NCI-H1092 treated with DMSO at 0.1 percent for 48 hours (cell line): ENCODE results near the gene IL17C.

Experiments used
- DNase-seq: peaks from one replicate; lab custom pipeline; 2025; lab: John Stamatoyannopoulos, UW

IL17C gene

GRCh38 chr16:88645455-88645854 is 7.1 kb downstream of the IL17C start:
- no peak for DNase-seq

DNA sequence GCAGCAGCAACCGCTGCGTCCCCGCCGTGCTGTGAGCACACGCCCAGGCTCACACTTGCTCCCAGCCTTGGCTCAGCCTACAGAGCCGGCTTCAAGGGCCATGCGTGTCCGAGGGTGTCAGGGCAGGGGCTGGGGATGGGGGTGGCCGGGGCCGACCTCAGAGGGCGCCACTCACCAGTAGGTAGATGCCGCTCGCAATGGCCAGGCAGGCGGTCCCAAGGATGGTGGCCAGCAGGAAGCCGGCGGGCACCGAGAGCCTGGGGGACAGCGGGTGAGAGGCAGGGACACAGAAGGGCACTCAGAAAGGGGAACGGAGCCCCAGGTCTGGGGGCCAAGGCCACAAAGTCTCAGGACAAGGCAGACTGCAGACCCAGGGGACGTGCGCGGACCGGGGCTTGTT is 7.6 kb downstream of the IL17C start:
- no peak for DNase-seq

- no peak for DNase-seq
Measured at GRCh38 chr16:88646345-88647034, 8.1 kb downstream of the IL17C start.

GRCh38 chr16:88647178-88648070 is 9.1 kb downstream of the IL17C start:
- no peak for DNase-seq

DNA sequence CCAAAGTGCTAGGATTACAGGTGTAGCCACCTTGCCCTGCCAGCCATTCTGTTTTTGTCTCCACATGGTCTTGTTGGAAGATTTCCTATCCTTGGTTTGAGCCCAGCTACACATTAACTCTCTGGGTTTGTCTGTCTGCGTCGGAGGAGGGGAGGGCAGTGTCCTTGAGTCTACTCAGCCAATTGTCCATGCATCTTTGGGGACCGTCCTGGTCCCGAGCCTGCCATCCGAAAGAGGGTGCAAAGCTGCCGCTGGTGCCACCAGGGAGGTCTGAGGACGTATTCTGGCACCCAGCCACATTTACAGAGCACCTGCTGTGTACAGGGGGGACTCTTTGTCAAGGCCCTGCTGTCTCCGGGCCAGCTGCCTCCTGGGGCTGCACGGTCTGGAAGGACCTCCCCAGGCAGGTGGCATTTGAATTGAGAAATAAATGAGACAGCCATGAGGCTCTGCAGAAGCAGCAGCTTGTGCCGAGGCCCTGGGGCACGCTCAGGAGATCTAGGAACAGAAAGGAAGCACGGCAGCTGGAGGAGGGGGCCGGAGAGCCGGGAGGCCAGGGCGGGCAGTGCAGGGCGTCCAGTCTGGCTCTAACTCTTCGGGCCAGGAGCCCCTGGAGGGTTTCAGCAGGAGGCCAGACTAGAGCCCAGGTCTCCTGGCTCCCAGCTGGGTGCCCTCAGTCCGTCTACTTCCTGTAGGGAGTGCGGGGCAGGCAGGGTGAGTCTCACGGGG is 11.0 kb downstream of the IL17C start:
- peak; percentile 73 for DNase-seq

GRCh38 chr16:88649924-88650748 is 11.8 kb downstream of the IL17C start:
- DNase-seq = no peak

DNA sequence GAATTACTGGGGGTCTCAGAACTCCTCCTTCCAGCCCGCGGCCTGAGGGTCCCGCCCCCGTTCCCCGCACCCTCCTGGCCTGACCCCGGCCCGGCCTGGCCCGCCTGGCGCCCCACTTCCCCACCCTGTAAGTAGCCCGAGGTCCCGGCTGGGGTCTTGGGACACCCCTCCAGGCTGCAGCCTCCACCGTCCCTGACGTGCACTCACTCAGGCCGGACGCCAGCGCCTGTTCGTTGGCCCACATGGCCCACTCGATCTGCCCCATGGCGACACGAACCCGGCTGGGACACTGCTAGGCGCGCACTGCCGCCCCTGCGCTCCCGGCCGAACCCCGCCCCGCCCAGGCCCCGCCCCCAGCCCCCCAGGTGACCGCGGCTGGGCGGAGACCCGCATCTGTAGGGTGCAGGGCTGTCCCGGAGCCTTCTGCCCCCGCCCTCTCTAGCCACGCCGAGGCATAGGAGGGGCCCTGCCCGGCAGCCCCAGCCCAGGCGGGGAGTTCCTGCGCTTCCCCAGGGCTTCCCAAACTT is 12.4 kb downstream of the IL17C start, which contains the start of gene CYBA:
Gene CYBA (minus strand): TSS at position 305 of the 527 bp plus-strand sequence. CDS start 40 bp downstream, at position 265.
- no peak for DNase-seq

DNA sequence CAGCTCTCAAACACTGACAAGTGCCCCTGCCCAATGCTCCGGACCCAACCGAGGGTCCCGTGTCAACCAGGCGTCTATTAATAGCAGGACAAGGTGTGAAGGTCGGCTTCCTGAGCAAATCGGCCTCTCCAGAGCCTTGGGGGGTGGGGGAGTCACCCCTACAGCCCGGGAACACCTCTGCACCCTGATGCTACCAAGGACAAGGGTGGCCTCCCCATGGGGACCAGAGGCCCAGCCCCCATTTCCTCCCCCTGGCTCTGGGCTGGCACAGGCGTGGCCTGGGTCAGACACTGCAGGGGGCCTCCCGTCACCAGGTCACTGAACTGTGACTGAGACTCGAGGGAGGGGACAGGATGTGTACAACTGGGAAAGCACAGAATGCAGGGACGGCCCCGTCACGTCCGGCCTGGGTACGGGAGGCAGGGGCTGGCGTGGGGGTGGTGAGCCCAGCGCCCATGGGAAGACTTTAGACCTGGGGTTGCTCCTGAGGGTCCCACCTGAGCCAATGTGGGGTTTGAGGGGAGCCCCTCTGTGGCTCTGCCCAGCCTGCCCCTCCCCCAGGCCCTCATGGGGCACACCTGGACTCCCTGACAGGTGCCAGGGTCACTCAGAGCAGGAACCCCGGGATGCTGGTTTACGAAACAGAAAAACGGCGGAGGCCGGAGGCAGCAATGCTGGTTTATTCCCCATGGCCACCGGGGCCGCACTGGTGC is 13.1 kb downstream of the IL17C start:
- DNase-seq = no peak

DNA sequence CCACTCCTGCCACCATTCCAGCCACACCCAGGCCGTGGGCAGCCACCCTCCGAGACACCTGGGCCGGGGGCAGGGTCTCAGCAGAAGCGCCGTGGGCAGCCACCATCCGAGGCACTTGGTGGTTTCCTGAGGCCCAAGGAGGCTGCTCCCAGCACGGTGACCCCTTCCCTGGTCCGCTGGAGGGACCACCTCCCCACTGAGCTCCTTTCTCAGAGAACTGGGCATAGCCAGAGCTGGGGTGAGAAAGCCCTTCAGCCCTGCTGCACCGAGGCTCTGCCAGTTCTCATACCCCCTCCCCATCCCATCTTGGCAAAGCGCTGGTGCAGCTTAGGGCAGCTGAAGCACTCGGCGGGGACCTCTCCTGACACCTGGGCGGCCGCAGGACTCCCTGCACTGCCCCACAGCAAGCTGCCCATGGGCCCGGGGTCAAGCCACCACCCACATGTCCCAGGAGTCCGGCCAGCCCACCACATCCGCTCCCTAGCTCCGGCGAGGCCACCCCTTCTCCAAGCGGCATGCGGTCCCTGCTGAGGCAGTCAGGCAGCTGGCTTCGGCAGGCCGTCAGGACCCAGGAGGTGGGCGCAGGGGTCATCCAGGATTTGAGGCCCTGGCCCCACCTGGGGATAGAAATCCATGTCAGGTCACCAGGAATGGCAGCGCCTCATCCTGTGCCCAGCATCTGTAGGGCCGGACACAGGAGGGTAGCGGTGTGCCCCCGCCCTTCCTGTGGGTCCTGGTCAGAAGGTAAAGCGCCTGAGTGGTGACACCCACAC is 13.8 kb downstream of the IL17C start:
- DNase-seq = no peak

DNA sequence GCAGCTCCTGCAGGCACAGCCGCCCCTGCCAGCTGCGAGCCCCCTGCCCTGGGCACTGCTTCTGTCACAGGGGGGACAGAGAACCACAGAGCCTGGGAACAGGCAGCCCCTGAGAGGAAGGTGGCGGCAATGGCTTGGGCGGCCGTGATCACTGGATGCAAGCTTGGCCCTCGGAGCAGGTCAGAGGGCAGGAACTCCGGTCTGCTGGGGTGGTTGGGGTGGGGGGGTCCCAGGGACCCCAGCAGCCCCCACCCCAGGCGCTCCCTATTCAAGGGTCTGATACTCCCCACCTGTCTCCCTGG is 14.3 kb downstream of the IL17C start:
- no peak for DNase-seq

- no peak for DNase-seq
Measured at GRCh38 chr16:88653101-88653500, 14.7 kb downstream of the IL17C start.

GRCh38 chr16:88653596-88654362 is 15.4 kb downstream of the IL17C start:
- DNase-seq = no peak

DNA sequence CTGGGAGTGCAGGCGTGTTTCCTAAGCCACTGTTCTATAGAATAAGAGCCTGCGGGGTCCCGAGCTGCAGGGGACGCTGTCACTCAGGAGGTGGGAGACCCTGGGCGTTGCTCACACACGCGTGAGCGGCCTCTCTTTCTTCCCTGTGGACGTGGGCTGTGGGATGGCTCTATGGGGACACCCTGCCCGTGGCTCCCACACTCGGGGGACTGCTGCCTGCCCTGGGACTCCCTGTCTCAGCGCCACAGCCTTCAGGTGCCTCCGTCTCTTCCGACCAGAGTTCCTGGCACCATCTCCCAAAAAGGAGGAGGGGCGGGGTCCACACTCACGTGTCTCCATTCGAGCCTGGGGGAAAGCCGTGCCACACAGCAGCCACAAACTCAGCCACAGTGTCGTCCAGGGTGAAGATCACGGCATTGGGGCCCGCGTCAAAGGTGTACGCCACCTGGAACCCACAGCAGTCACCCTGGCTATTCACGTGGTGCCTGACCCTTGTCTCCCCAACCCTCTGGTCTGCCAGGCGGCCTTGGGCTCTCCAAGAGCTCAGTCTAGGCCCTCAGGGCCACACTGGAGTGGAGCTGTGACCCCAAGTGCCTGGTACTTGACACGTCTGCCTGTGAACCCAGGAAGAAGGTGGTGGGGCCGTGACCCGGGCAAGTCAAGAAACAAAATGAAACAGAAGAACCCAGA is 16.1 kb downstream of the IL17C start:
- no peak for DNase-seq

DNA sequence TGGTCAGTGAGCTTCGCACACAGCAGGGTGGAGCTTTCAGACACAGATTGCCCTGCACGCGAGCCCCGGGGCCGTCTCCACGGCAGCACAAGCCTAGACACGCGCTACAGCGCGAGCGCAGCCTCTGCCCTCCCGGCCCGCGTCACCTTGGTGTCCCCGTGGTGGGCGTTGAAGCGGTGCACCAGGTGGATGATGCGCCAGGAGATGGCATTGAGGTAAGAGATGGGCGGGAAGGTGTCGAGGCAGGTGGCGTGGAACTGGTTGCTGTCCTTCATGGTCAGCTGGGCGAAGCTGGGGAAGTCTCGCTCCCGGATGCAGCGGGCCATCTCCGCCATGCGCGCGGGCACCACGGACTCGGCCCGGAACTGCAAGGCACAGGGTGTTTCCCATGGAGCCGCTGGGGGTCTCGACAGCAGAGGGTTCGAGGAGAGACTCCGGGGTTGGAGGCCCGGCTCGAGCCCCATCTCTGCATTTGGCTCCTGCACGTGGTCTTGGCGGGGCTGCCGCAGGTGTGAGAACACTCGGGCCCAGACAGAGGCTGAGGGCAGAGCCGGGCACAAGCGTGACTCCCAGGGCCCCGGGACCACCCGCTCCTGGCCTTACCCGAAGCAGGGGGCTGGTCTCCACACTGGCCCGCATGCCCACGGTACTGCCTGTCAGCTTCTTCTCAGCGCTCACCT is 16.8 kb downstream of the IL17C start:
- DNase-seq = no peak

DNA sequence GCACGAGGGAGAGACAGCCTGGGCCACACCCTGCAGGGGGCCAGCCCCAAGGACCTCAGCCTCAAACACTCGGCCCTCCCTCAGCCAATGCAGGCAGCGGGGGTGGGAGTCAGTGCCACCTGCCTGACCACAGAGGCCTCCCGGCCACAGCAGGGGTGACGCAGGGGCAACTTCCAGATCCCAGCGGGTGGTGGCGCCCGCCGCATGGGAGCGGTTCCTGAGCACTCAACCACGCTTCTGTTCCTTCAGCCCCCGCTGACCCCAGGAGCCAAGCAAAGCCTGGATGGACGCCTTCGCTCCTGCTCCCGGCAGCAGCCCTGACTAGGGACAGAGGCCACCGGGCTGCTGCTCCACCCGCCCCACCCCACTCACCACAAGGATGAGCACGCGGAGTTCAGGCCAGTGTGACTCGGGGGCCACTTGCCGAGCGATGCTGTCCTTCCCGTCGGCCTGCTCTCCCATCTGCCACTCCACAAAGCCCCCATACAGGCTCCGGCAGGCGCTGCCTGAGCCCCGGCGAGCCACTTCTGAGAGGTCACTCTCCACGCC is 17.4 kb downstream of the IL17C start:
- no peak for DNase-seq

DNA sequence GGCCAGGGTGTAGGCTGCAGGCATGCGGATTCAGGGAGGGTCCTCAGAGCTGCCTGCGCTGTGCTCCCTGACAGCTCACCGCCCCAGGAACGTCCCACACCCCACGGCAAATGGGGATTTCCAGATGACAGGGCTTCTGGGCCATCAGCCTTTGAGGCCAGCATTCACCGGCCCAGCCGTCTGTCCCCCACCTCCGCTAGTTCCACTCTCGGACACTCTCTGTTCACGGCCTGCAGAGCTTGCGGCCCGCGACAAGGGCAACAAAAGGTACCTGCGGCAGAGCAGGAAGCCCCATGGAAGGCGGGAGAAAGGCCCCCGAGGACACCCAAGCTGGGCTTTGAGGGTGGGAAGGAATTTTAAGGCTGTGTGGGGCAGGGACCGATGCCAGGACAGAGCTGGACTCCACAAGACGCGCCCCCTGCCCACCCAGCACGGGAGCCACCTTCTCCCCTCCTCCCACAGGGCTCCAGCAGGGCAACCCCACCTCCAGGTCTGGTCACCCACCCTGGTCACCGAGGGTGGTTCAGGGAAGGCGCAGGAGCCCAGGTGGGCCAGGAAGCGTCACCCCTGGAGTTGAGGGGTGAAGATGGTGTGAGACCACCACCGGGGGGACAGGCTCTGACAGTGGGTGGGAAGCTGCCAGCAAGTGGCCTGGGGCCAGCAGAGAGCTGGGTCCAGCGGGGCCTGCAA is 18.1 kb downstream of the IL17C start:
- DNase-seq = no peak

GRCh38 chr16:88657371-88657770 is 19.0 kb downstream of the IL17C start:
- DNase-seq = no peak
